IMR-90 (cell line): Measurements from ENCODE around the gene FMN2. TPM values are rescaled to one million over a fixed set of nuclear protein-coding genes. Genes with fewer than 3 reads are reported as not detected.
A peak's percentile ranks its signal among the peaks of the same experiment; 100 is the strongest.

Source experiments
- ATAC-seq: fragments of 200-7000 bp; cut with Tn5 transposase; 2 replicates; pipeline ENCODE4 v1.9.1; 2020; ENCODE audit warnings: low read depth, mild to moderate bottlenecking, moderate library complexity
- BruUV-seq: library from RNA; stranded (reverse); fragments of 400-500 nt; replicated peaks from 2 replicates; lab custom pipeline; 2021; lab: Mats Ljungman, UMichigan
- CTCF ChIA-PET: fragments of 300-600 bp; formaldehyde crosslinking; extraction: SDS; loops from one replicate; lab custom pipeline; 2021; ENCODE audit warnings: antibody characterized with exemption; lab: Yijun Ruan, JAX
- POLR2A ChIA-PET: fragments of 300-600 bp; sonication (Branson Sonifier 250); formaldehyde crosslinking; loops from one replicate; lab custom pipeline; 2022; ENCODE audit warnings: antibody characterized with exemption; ENCODE audit not compliant: unreplicated experiment; lab: Charles Lee
- DNase-seq: peaks from one replicate; pipeline ENCODE4 v3.0.0; 2013
- H2AFZ ChIP-seq: replicated peaks from 2 replicates; pipeline ENCODE3; 2013; ENCODE audit warnings: low read length, mild to moderate bottlenecking; ENCODE audit not compliant: poor library complexity
- H2AK5ac ChIP-seq: 2 replicates; pipeline ENCODE4 v1.6.1; 2013; ENCODE audit warnings: low read depth, low read length, inconsistent platforms
- H2AK9ac ChIP-seq: replicated peaks from 2 replicates; pipeline ENCODE3; 2013; ENCODE audit warnings: mild to moderate bottlenecking, low read depth, low read length, moderate library complexity; ENCODE audit not compliant: poor library complexity
- H2BK120ac ChIP-seq: 2 replicates; pipeline ENCODE4 v1.6.1; 2013; ENCODE audit warnings: low read depth, low read length, inconsistent platforms
- H2BK15ac ChIP-seq: 3 replicates; pipeline ENCODE4 v1.6.1; 2013; ENCODE audit warnings: low read depth, low read length, inconsistent platforms
- H2BK20ac ChIP-seq: 2 replicates; pipeline ENCODE4 v1.6.1; 2013; ENCODE audit warnings: low read depth, mild to moderate bottlenecking, inconsistent platforms, low read length, moderate library complexity
- H2BK5ac ChIP-seq: 2 replicates; pipeline ENCODE4 v1.6.1; 2013; ENCODE audit warnings: mild to moderate bottlenecking, low read depth, low read length, inconsistent platforms; ENCODE audit not compliant: poor library complexity, severe bottlenecking
- H3K14ac ChIP-seq: replicated peaks from 2 replicates; pipeline ENCODE4 v1.6.1; 2013; ENCODE audit warnings: low read depth, low read length, inconsistent platforms
- H3K18ac ChIP-seq: 2 replicates; pipeline ENCODE4 v1.6.1; 2013; ENCODE audit warnings: low read depth, low read length, control low read depth
- H3K23ac ChIP-seq: 2 replicates; pipeline ENCODE4 v1.6.1; 2013; ENCODE audit warnings: low read depth, low read length, inconsistent platforms
- H3K27ac ChIP-seq: 2 replicates; pipeline ENCODE4 v1.5.1; 2013; ENCODE audit warnings: mild to moderate bottlenecking, control low read depth, low read length; ENCODE audit not compliant: insufficient read depth
- H3K27me3 ChIP-seq: 2 replicates; pipeline ENCODE4 v1.6.1; 2013; ENCODE audit warnings: low read length; ENCODE audit not compliant: control insufficient read depth, insufficient read depth
- H3K36me3 ChIP-seq: 2 replicates; pipeline ENCODE4 v1.6.1; 2013; ENCODE audit warnings: low read length, mixed read lengths; ENCODE audit not compliant: control insufficient read depth, insufficient read depth
- H3K4ac ChIP-seq: 2 replicates; pipeline ENCODE4 v1.6.1; 2013; ENCODE audit warnings: low read depth, low read length, inconsistent platforms
- H3K4me1 ChIP-seq: 2 replicates; pipeline ENCODE4 v1.6.1; 2013; ENCODE audit warnings: low read length, mixed read lengths; ENCODE audit not compliant: control insufficient read depth, insufficient read depth
- H3K4me2 ChIP-seq: 2 replicates; pipeline ENCODE4 v1.6.1; 2013; ENCODE audit warnings: low read depth, mild to moderate bottlenecking, control low read depth, low read length, moderate library complexity
- H3K4me3 ChIP-seq: 2 replicates; pipeline ENCODE4 v1.5.1; 2013; ENCODE audit warnings: low read depth, mild to moderate bottlenecking, control low read depth, low read length, moderate library complexity; ENCODE audit not compliant: insufficient read depth
- H3K56ac ChIP-seq: 2 replicates; pipeline ENCODE4 v1.6.1; 2013; ENCODE audit warnings: low read length, inconsistent platforms; ENCODE audit not compliant: insufficient read depth; ENCODE audit errors: extremely low read depth
- H3K79me1 ChIP-seq, 2 experiments: 2 replicates each; pipeline ENCODE4 v1.6.1; 2013; ENCODE audit warnings: low read length in 2 of 2, inconsistent platforms in 1 of 2, low read depth in 1 of 2
- H3K9ac ChIP-seq: 2 replicates; pipeline ENCODE4 v1.6.1; 2013; ENCODE audit warnings: low read depth, low read length, control low read depth
- H3K9me1 ChIP-seq: 2 replicates; pipeline ENCODE4 v1.6.1; 2013; ENCODE audit warnings: low read length, inconsistent platforms; ENCODE audit not compliant: insufficient read depth
- H3K9me3 ChIP-seq: 2 replicates; pipeline ENCODE4 v1.6.1; 2013; ENCODE audit warnings: low read length; ENCODE audit not compliant: control insufficient read depth, insufficient read depth
- H4K20me1 ChIP-seq: 2 replicates; pipeline ENCODE4 v1.6.1; 2013; ENCODE audit warnings: low read length, inconsistent platforms; ENCODE audit not compliant: insufficient read depth
- H4K5ac ChIP-seq: 2 replicates; pipeline ENCODE4 v1.6.1; 2013; ENCODE audit warnings: mild to moderate bottlenecking, low read depth, low read length, control low read depth
- H4K8ac ChIP-seq, 2 experiments: 2 replicates each; pipeline ENCODE4 v1.6.1; 2013; ENCODE audit warnings: low read depth in 2 of 2, low read length in 2 of 2, control low read depth in 1 of 2, inconsistent platforms in 1 of 2
- H4K91ac ChIP-seq: 2 replicates; pipeline ENCODE4 v1.6.1; 2013; ENCODE audit warnings: low read depth, low read length, inconsistent platforms; ENCODE audit not compliant: insufficient read depth
- CEBPB ChIP-seq: IDR thresholded peaks from 2 replicates; pipeline ENCODE4 v1.6.1; 2012; ENCODE audit warnings: low read depth, low read length, improper control_type of control experiment
- CHD1 ChIP-seq: IDR thresholded peaks from 2 replicates; pipeline ENCODE4 v1.6.1; 2012; ENCODE audit warnings: low read depth, low read length, improper control_type of control experiment
- ELK1 ChIP-seq: fragments of 150-350 bp; IDR thresholded peaks from 2 replicates; pipeline ENCODE4 v1.6.1; 2016; ENCODE audit warnings: low read depth, mild to moderate bottlenecking, low read length, moderate library complexity, borderline replicate concordance
- FOS ChIP-seq: fragments of 150-350 bp; IDR thresholded peaks from 2 replicates; pipeline ENCODE4 v1.6.1; 2016; ENCODE audit warnings: low read depth, low read length
- MAFK ChIP-seq: IDR thresholded peaks from 2 replicates; pipeline ENCODE4 v1.6.1; 2012; ENCODE audit warnings: low read depth, low read length, improper control_type of control experiment
- MXI1 ChIP-seq: IDR thresholded peaks from 2 replicates; pipeline ENCODE4 v1.6.1; 2012; ENCODE audit warnings: low read depth, mild to moderate bottlenecking, low read length, moderate library complexity, borderline replicate concordance
- NFE2L2 ChIP-seq: fragments of 150-350 bp; IDR thresholded peaks from 2 replicates; pipeline ENCODE4 v1.6.1; 2016; ENCODE audit warnings: low read depth, mild to moderate bottlenecking, low read length
- POLR2A ChIP-seq: IDR thresholded peaks from 2 replicates; pipeline ENCODE4 v1.6.1; 2012; ENCODE audit warnings: mild to moderate bottlenecking, low read depth, low read length
- RAD21 ChIP-seq: IDR thresholded peaks from 2 replicates; pipeline ENCODE4 v1.6.1; 2012; ENCODE audit warnings: low read length, improper control_type of control experiment
- RCOR1 ChIP-seq: IDR thresholded peaks from 2 replicates; pipeline ENCODE4 v1.6.1; 2012; ENCODE audit warnings: mild to moderate bottlenecking, low read length, improper control_type of control experiment; ENCODE audit not compliant: insufficient replicate concordance
- RFX5 ChIP-seq: IDR thresholded peaks from 2 replicates; pipeline ENCODE4 v1.8.0; 2012; ENCODE audit warnings: low read depth, mild to moderate bottlenecking, low read length, moderate library complexity
- SMC3 ChIP-seq: fragments of 150-350 bp; IDR thresholded peaks from 2 replicates; pipeline ENCODE4 v1.6.1; 2016; ENCODE audit warnings: low read depth, mild to moderate bottlenecking, antibody characterized with exemption, low read length, moderate library complexity
- WGBS, 2 experiments: methylation state at CpG; one replicate each; pipeline versions ENCODE4 v1.1.5 to v1.1.7; 2013; ENCODE audit warnings: missing lambda C conversion rate in 2 of 2; ENCODE audit not compliant: insufficient read length in 1 of 2; ENCODE audit errors: extremely low coverage in 2 of 2; 5-methylcytosine and 5-hydroxymethylcytosine counted together
- dilution Hi-C: fragments of 300-500 bp; cut with HindIII; formaldehyde crosslinking; loops from one replicate; pipeline ENCODE4 v1.14.3; 2018; ENCODE audit warnings: low sequenced_read_pairs; ENCODE audit not compliant: unreplicated experiment
- in situ Hi-C: fragments of 300-500 bp; cut with MboI; formaldehyde crosslinking; loops from 3 replicates; pipeline ENCODE4 v1.14.3; 2019; ENCODE audit warnings: low sequenced_read_pairs, inconsistent platforms, mixed read lengths
- intact Hi-C: fragments of 100-400 bp; cut with micrococcal nuclease; formaldehyde crosslinking; loops from 2 replicates; pipeline ENCODE4 v1.10.0; 2022
- polyA plus RNA-seq, 3 experiments: library from polyadenylated mRNA; depleted of rRNA; stranded (reverse); fragments of >200 nt; gene quantifications; 2 replicates each; pipeline ENCODE4 v1.2.3, GENCODE V29; 2012; ENCODE audit warnings: low replicate concordance in 1 of 3
- total RNA-seq: library from RNA; depleted of rRNA; stranded (reverse); fragments of >200 nt; gene quantifications from 2 replicates; pipeline ENCODE4 v1.2.3, GENCODE V29; 2012

The FMN2 gene
- total and polyA plus RNA-seq, 2 of the 4 experiments (the other 2 are of a cell fraction) = 29.0 to 35.8 TPM

DNA sequence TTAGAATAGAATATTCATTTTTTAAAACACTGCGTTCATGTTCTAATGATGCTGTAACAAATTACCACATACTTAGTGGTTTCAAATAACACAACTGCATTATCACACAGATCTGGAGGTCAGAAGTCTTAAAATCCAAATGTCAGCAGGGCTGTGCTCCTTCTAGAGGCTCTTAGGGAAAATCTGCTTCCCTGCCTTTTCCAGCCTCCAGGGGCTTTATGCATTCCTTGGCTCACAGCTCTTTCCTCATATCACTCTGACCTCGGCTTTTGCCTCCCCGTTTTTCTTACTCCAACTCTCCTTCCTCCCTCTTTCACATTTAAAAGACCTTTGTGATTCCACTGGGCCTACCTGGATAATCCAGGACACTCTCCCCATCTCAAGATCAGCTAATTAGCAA lies 18.6 kb upstream of the FMN2 start:
- intact Hi-C loops = no loop called here
- Histone ChIP-seq H2BK20ac (no peak overlapping the region), H2BK15ac (no peak overlapping the region), H2BK5ac (no peak overlapping the region), H3K79me1 (no peaks in the 10 kb centered on the region), H2AFZ (no peak overlapping the region), H3K9ac (no peak overlapping the region), H3K9me3 (no peaks in the 10 kb centered on the region), H3K27me3 (no peaks in the 10 kb centered on the region), H3K18ac (no peak overlapping the region), H2AK5ac (no peak overlapping the region), H4K91ac (no peak overlapping the region), H3K4me1 (no peaks in the 10 kb centered on the region), H4K8ac (no peak overlapping the region), H3K4ac (no peak overlapping the region), H3K36me3 (no peaks in the 10 kb centered on the region), H3K27ac (no peak overlapping the region), H4K20me1 (no peaks in the 10 kb centered on the region), H3K9me1 (no peaks in the 10 kb centered on the region), H3K4me3 (no peak overlapping the region), H3K56ac (no peak overlapping the region), H3K4me2 (no peak overlapping the region), H4K5ac (no peak overlapping the region), H2BK120ac (no peak overlapping the region), H3K23ac (no peak overlapping the region), H2AK9ac (no peak overlapping the region), H3K14ac (no peak overlapping the region)
- TF ChIP-seq ELK1 = no peak
- TF ChIP-seq RFX5 = no peak
- no peak for TF ChIP-seq CHD1
- no peak for TF ChIP-seq POLR2A
- TF ChIP-seq CEBPB = no peak
- TF ChIP-seq RAD21 = no peak
- no peak for TF ChIP-seq MXI1
- no peak for TF ChIP-seq MAFK
- TF ChIP-seq NFE2L2 = no peak
- no peak for TF ChIP-seq FOS
- no peak for TF ChIP-seq RCOR1
- TF ChIP-seq SMC3 = no peak
- ChIA-PET POLR2A (no interaction called here), CTCF (no interaction called here)
- BruUV-seq = no TSS peak
- dilution Hi-C loops = no loop called here
- ATAC-seq (peak; percentile 48), DNase-seq (no peak)
- in situ Hi-C loops = no loop called here
- WGBS, 2 experiments = 60% methylated on average over 1 of the region's 3 CpGs; no CpG with 5 or more reads in 1 of the 2 experiments
